ENCODE measurements around the gene CST2.
"Not testable (repeated sequence)": the region's sequence is repeated elsewhere in the genome, so short reads cannot be mapped to it uniquely, and the experiment has no call there.

The CST2 gene

DNA sequence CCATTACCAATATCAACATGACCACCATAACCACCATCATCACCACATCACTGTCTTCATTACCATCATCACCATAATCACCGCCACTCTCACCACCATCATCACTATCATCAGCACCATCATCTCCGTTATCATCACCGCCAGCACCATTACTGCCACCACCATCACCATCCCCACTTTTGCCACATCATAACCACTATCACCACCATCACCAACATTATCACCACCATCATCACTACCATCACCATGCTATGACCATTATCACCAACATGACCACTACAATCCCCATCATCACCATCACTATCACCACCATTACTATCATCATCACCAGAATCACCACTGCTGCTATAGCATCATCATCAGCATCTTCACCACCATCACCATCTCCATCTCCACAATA is 25.7 kb downstream of the CST2 start:
- no peak for DNase-seq

DNA sequence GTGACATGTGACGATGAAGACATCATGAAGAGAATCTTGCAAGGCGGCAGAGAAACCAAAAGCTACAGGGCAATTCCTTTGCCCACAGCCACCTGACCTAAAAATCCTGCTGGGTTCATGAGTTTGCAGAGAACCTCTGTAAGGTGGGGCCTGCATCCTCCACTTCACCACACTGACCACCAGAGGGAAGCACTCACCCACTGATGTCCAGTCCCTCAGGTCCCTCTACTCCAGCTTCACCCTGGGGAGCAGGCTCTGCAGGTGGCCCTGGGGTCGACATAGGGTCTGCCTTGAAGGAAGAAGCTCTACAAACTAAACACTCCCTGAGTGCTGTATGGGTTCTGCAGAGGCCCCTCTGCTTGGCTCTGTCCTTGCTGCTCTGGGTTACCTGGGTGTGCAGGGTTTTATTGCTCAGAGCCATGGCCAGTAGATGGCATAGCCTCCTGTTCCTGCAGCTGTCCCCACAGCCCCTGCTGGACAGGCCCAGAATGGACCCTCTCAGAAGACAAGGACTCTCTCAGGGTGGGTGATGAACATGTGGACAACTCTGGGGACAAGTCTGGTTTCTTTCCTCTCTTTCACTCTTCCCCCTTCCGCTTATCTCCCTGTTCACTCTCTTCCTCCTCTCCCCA is 27.2 kb downstream of the CST2 start:
- DNase-seq = not testable (repeated sequence)

DNA sequence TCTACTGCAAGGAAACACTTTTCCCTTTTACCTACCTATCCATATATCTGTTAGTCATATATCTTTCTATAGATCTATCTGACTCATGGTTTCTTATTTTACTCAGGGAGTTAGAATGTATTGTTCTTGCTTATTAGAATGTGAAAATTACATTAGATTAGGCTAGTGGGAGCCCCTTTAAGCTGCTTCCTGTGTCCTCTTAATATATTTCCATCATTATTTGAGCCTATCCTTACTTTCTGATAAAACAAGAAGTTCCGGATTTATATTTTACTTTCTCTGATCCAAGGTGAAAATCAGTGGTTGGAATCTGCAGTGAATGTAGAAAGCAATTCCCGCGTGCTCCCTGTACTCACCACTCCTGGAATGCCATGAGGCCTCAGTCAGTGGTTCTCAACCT is 31.0 kb downstream of the CST2 start:
- DNase-seq = no peak

DNA sequence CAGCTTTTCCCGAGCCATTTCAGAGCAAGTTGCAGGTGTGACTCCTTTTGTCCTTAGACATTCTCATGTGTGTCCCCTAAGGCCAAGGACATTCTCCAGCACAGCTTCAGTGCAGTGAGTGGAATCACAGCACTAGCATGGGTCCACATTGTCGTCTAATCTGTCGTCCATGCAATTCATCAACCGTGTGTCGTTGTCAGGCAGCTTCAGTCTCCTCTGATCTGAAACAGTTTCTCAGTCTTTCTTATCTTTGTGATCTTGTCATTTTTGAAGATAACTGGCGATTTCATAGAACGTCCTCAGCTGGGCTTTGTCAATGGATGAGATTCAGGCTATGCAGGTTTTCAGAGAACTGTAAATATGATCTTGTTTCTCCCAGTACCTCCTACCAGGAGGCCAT is 31.7 kb downstream of the CST2 start:
- no peak for DNase-seq

DNA sequence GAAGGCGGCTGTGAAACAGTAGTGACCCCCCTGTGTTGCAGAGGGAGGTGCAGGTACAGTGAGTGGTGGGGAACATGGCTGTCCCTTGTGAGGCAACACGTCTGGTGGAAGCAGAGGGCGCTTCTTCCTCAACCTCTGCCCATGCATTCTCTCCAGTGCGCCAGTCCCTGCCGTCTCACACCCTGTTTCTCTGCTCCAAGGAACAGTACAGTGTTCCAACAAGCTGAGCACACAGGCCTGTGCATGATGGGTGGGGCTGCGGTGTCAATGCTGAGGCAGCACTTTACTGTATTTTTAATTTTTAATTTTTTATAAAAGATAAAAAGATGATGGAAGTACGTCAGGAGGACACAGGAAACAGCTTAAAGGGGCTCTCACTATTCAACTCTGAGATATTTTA is 32.5 kb downstream of the CST2 start:
- no peak for DNase-seq

DNA sequence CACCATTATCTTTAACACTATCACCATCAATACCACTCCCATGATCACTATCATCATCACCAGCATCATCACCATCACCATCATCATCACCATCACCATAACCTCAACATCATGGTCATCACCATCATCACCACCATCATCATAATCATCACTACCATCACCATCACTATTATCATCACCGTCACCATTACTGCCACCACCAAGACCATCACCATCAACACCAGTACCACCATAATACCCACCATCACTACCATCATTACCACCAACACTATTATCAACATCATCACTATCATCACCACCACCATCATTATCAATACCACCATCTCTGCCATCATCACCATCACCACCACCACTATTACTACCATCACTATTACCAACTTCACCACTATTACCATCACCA is 43.1 kb downstream of the CST2 start:
- DNase-seq = no peak

DNA sequence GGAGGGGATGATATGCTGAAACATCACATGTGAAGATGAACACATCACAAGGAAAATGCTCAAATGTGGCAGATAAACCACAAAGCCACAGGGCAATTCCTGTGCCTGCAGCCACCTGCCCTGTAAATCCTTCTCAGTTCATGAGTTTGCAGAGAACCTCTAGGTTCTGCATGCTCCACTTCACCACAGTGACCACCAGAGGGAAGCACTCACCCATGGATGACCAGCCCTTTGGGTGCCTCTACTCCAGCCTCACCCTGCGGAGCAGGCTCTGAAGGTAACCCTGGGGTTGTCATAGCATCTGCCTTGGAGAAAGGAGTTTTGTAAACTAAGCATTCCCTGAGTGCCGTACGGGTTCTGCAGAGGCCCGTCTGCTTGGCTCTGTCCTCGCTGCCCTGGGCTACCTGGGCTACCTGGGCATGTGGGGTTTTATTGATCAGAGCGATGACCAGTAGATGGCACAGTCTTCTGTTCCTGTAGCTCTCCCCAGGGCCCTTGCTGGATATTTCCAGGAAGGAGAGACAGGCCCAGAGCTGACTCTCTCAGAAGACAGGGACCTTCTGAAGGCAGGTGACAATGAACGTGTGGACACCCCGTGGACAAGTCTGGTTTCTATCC is 44.1 kb downstream of the CST2 start:
- DNase-seq = no peak

DNA sequence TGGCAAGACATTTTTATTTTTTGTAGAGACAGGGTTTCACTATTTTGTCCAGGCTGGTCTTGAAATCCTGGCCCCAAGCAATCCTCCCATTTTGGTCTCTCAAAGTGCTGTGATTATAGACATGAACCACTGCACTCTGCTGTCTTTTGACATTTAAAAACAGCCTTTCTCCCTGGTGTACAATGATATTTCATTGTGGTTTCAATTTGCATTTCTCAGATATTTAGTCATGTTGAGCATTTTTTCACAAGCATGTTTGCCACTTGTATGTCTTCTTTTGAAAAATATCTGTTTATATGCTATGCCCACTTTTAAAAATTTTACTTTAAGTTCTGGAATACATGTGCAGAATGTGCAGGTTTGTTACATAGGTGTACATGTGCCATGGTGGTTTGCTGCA is 47.9 kb downstream of the CST2 start:
- DNase-seq = not testable (repeated sequence)

DNA sequence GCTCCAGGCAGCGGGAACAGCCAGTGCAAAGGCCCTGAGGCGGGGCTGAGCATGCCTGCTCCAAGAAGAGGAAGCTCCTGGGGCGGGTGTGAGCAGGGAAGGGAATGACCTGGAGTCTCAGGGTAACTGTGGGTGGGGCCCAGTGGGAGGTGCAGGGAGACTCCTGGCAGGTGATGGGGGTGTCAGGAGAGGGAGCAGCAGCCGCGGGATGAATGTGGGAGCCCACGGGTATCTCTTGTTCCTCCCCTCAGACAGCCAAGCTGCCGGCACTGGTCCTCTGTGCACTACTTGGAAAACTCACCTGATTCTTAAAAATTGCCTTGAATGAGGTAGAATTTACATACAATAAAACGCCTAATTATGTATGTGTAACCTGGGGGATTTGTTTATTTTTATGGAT is 49.1 kb downstream of the CST2 start:
- DNase-seq = not testable (repeated sequence)

DNA sequence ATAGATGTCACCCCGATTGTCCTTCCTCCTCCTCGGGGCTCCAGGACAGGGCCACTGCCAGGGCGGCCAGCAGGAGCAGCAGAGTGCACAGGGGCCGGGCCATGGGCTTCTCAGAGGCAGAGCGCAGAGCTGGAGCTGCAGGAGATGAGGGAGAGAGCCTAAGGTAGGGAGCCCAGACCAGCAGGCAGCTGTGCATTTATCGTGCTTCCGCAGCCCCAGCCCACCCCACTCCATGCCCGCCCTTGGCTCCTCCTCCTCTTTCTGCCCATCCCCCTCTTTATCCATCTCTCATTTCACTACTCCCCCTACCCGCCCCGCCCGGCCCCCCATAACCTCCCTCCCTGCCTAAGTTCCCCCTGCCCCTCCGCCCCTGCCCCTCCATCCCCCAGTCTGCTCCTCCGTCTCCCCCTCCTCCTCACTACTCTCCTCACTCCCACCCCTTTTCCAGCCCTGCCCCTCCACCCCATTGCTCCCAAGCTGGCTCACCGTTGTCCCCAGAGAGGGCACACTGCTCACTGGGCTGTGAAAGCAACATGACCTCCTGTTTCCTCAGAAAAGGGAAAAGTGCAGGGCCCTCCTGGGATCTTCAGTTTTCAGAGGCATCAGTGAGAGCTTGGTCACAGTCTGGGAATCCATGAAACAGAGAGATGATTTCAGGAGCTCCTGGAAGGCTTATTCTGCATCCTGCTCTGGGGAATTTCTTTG is 50.3 kb downstream of the CST2 start:
- no peak for DNase-seq

DNA sequence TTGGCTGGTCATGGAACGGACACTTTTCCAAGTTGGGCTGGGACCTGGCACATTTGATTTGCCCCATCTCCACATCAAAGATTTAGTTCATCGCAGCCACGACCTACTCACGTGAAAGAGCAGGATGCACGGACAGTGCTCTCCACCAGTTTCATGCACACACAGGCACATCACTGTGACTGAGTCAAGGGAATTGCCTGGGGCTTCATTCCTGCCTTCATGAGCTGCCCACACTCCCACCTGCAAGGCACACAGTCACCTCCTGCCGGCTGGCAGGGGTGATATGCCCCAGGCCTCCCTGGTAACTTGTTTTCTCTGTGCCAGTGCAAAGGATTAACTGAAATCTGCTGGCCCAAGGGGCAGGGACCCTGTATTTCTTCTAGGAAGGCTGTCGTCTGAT is 52.4 kb downstream of the CST2 start:
- DNase-seq = no peak

All from right hindlimb (tissue), 1 donor.